ENCODE measurements around the gene SLC7A4.

SLC7A4 gene

GRCh38 chr22:21054046-21054713, 21.8 kb upstream of the SLC7A4 start:
- H3K4me1 ChIP-seq (ENCODE audit: low read length) = no peaks in the 10 kb centered on the region
- H3K9me3 ChIP-seq (replicated peaks; ENCODE audit: insufficient read depth, low read length) = no peaks in the 10 kb centered on the region
- peaks cover 7% of the 10 kb centered on the region for H3K27me3 ChIP-seq (replicated peaks; ENCODE audit: insufficient read depth, low read length)
- H2AFZ ChIP-seq (ENCODE audit: low read length) = no peak overlapping the region
- no peak for DNase-seq
- H3K4me3 ChIP-seq (ENCODE audit: low read length) = no peak overlapping the region
- no peak overlapping the region for H3K27ac ChIP-seq (ENCODE audit: low read length)
- no peaks in the 10 kb centered on the region for H3F3A ChIP-seq (ENCODE audit: insufficient read depth, low read length)
- H3K36me3 ChIP-seq (replicated peaks; ENCODE audit: insufficient read depth, low read length) = no peaks in the 10 kb centered on the region
- H3K79me2 ChIP-seq (ENCODE audit: low read length) = no peaks in the 10 kb centered on the region
- no peak overlapping the region for H3K4me2 ChIP-seq (ENCODE audit: low read depth, low read length)
- no peaks in the 10 kb centered on the region for H4K20me1 ChIP-seq (ENCODE audit: insufficient read depth, low read length)
- H3K9me2 ChIP-seq (replicated peaks; ENCODE audit: insufficient read depth, low read length) = no peaks in the 10 kb centered on the region
- no peak overlapping the region for H3K9ac ChIP-seq (ENCODE audit: low read length)
- no peak for TF ChIP-seq EZH2 (optimal IDR thresholded peaks at IDR 0.05; ENCODE audit: low read depth, low read length)
- no peak for TF ChIP-seq EZH2phosphoT487 (IDR thresholded peaks at IDR 0.05; ENCODE audit: low read length)
- no peak for TF ChIP-seq CTCF (IDR thresholded peaks at IDR 0.05; ENCODE audit: low read length)

- Histone ChIP-seq H3K79me2 (ENCODE audit: low read length) (no peaks in the 10 kb centered on the region), H3K27ac (ENCODE audit: low read length) (no peak overlapping the region), H3K27me3 (replicated peaks; ENCODE audit: insufficient read depth, low read length) (peaks cover 7% of the 10 kb centered on the region), H2AFZ (ENCODE audit: low read length) (no peak overlapping the region), H3F3A (ENCODE audit: insufficient read depth, low read length) (no peaks in the 10 kb centered on the region), H4K20me1 (ENCODE audit: insufficient read depth, low read length) (no peaks in the 10 kb centered on the region), H3K9me3 (replicated peaks; ENCODE audit: insufficient read depth, low read length) (no peaks in the 10 kb centered on the region), H3K36me3 (replicated peaks; ENCODE audit: insufficient read depth, low read length) (no peaks in the 10 kb centered on the region), H3K9me2 (replicated peaks; ENCODE audit: insufficient read depth, low read length) (no peaks in the 10 kb centered on the region), H3K9ac (ENCODE audit: low read length) (no peak overlapping the region), H3K4me3 (ENCODE audit: low read length) (no peak overlapping the region), H3K4me2 (ENCODE audit: low read depth, low read length) (no peak overlapping the region), H3K4me1 (ENCODE audit: low read length) (no peaks in the 10 kb centered on the region)
- TF ChIP-seq CTCF (IDR thresholded peaks at IDR 0.05; ENCODE audit: low read length) (no peak), EZH2 (optimal IDR thresholded peaks at IDR 0.05; ENCODE audit: low read depth, low read length) (no peak), EZH2phosphoT487 (IDR thresholded peaks at IDR 0.05; ENCODE audit: low read length) (no peak)
- DNase-seq = no peak
Observed at GRCh38 chr22:21052715-21053459, 20.5 kb upstream of the SLC7A4 start.

- Histone ChIP-seq H3K27ac (ENCODE audit: low read length) (no peak overlapping the region), H3K4me3 (ENCODE audit: low read length) (no peak overlapping the region), H3F3A (ENCODE audit: insufficient read depth, low read length) (no peaks in the 10 kb centered on the region), H4K20me1 (ENCODE audit: insufficient read depth, low read length) (no peaks in the 10 kb centered on the region), H3K36me3 (replicated peaks; ENCODE audit: insufficient read depth, low read length) (no peaks in the 10 kb centered on the region), H3K4me2 (ENCODE audit: low read depth, low read length) (no peak overlapping the region), H3K4me1 (ENCODE audit: low read length) (no peaks in the 10 kb centered on the region), H3K27me3 (replicated peaks; ENCODE audit: insufficient read depth, low read length) (peaks cover 4% of the 10 kb centered on the region), H3K9ac (ENCODE audit: low read length) (no peak overlapping the region), H3K9me3 (replicated peaks; ENCODE audit: insufficient read depth, low read length) (no peaks in the 10 kb centered on the region), H2AFZ (ENCODE audit: low read length) (no peak overlapping the region), H3K9me2 (replicated peaks; ENCODE audit: insufficient read depth, low read length) (no peaks in the 10 kb centered on the region), H3K79me2 (ENCODE audit: low read length) (no peaks in the 10 kb centered on the region)
- no peak for DNase-seq
- TF ChIP-seq CTCF (IDR thresholded peaks at IDR 0.05; ENCODE audit: low read length) (no peak), EZH2 (optimal IDR thresholded peaks at IDR 0.05; ENCODE audit: low read depth, low read length) (no peak), EZH2phosphoT487 (IDR thresholded peaks at IDR 0.05; ENCODE audit: low read length) (no peak)
Observed at GRCh38 chr22:21051831-21052400, 19.6 kb upstream of the SLC7A4 start.

Data from MM.1S (cell line).